ENCODE data around the gene PTPN23. TPM values are rescaled to one million over a fixed set of nuclear protein-coding genes. Genes with fewer than 3 reads are reported as not detected.
A peak's percentile ranks its signal among the peaks of the same experiment; 100 is the strongest.

PTPN23 gene
- total and polyA plus RNA-seq, 2 of the 13 experiments (the other 11 are each of a cell fraction or from before 2014, with no cell fraction given): 2.3 to 3.7 TPM

DNA sequence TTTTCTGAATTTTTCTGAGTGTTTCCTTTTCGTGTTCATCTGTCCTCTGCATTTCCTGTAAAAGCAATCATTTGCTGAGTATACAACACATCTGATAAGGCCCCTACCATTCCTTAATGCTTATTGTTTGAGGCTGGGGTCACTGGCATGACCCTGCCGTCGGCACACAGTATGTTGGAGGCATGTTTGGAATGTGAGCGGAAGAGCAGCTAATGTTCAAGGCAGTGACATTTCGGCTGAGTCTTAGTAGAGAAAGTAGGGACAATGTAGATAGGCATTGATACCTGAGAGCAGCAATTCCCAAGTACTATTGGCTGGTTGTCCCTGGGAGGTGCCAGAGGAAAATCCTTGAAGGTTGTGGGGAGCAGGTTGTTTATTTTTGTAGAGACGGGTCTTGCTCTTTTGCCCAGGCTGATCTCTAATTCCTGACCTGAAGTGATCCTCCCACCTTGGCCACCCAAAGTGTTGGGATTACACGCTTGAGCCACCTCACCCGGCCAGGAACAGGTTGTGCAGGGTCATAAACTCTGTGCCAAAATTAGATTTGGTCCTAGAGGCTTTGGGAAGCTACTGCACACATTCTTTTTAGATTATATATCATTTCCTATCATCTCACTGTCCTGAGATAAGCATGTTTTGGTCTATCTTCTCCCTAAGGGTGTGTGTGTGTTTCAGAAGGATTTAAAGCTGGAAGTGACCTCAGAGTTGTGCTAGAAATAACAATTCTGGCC, 13.5 kb downstream of the PTPN23 start (continued):
- TF ChIP-seq HDAC1 (CRISPR knock-in tag; IDR thresholded peaks at IDR 0.05) (peak; percentile 55; the same call in 1 of the 2 replicates), ZNF484 (CRISPR knock-in tag; IDR thresholded peaks at IDR 0.05; ENCODE audit: borderline replicate concordance, low read depth) (no peak), SPEN (CRISPR knock-in tag; IDR thresholded peaks at IDR 0.05; ENCODE audit: low read depth) (no peak), SOX6 (IDR thresholded peaks at IDR 0.05) (no peak), SOX6 (CRISPR knock-in tag; IDR thresholded peaks at IDR 0.05) (peak; percentile 92), FOXP4 (CRISPR knock-in tag; IDR thresholded peaks at IDR 0.05) (peak; percentile 76), ZNF614 (CRISPR knock-in tag; IDR thresholded peaks at IDR 0.05; ENCODE audit: borderline replicate concordance) (peak; percentile 81; the same call in 1 of the 2 replicates), BCL6 (CRISPR knock-in tag; IDR thresholded peaks at IDR 0.05) (peak; percentile 59; the same call in 1 of the 2 replicates), U2AF1 (optimal IDR thresholded peaks at IDR 0.05; ENCODE audit: low read depth, low read length) (no peak), ZSCAN31 (CRISPR knock-in tag; IDR thresholded peaks at IDR 0.05; ENCODE audit: low read depth) (no peak), FOXA1 (IDR thresholded peaks at IDR 0.05) (no peak), FOXA1 (CRISPR knock-in tag; IDR thresholded peaks at IDR 0.05) (peak; percentile 55; the same call in 1 of the 2 replicates)
- TF ChIP-seq, protein P1, sequence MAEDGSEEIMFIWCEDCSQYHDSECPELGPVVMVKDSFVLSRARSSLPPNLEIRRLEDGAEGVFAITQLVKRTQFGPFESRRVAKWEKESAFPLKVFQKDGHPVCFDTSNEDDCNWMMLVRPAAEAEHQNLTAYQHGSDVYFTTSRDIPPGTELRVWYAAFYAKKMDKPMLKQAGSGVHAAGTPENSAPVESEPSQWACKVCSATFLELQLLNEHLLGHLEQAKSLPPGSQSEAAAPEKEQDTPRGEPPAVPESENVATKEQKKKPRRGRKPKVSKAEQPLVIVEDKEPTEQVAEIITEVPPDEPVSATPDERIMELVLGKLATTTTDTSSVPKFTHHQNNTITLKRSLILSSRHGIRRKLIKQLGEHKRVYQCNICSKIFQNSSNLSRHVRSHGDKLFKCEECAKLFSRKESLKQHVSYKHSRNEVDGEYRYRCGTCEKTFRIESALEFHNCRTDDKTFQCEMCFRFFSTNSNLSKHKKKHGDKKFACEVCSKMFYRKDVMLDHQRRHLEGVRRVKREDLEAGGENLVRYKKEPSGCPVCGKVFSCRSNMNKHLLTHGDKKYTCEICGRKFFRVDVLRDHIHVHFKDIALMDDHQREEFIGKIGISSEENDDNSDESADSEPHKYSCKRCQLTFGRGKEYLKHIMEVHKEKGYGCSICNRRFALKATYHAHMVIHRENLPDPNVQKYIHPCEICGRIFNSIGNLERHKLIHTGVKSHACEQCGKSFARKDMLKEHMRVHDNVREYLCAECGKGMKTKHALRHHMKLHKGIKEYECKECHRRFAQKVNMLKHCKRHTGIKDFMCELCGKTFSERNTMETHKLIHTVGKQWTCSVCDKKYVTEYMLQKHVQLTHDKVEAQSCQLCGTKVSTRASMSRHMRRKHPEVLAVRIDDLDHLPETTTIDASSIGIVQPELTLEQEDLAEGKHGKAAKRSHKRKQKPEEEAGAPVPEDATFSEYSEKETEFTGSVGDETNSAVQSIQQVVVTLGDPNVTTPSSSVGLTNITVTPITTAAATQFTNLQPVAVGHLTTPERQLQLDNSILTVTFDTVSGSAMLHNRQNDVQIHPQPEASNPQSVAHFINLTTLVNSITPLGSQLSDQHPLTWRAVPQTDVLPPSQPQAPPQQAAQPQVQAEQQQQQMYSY (CRISPR knock-in tag; IDR thresholded peaks at IDR 0.05): no peak
- TF ChIP-seq, protein P2, sequence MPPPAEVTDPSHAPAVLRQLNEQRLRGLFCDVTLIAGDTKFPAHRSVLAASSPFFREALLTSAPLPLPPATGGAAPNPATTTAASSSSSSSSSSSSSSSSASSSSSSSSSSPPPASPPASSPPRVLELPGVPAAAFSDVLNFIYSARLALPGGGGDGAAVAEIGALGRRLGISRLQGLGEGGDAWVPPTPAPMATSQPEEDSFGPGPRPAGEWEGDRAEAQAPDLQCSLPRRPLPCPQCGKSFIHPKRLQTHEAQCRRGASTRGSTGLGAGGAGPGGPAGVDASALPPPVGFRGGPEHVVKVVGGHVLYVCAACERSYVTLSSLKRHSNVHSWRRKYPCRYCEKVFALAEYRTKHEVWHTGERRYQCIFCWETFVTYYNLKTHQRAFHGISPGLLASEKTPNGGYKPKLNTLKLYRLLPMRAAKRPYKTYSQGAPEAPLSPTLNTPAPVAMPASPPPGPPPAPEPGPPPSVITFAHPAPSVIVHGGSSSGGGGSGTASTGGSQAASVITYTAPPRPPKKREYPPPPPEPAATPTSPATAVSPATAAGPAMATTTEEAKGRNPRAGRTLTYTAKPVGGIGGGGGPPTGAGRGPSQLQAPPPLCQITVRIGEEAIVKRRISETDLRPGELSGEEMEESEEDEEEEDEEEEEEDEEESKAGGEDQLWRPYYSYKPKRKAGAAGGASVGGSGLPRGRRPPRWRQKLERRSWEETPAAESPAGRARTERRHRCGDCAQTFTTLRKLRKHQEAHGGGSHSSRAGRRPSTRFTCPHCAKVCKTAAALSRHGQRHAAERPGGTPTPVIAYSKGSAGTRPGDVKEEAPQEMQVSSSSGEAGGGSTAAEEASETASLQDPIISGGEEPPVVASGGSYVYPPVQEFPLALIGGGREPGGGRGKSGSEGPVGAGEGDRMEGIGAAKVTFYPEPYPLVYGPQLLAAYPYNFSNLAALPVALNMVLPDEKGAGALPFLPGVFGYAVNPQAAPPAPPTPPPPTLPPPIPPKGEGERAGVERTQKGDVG (CRISPR knock-in tag; IDR thresholded peaks at IDR 0.05; ENCODE audit: borderline replicate concordance): peak; percentile 78; the same call in 1 of the 2 replicates
- TF ChIP-seq, protein P3, sequence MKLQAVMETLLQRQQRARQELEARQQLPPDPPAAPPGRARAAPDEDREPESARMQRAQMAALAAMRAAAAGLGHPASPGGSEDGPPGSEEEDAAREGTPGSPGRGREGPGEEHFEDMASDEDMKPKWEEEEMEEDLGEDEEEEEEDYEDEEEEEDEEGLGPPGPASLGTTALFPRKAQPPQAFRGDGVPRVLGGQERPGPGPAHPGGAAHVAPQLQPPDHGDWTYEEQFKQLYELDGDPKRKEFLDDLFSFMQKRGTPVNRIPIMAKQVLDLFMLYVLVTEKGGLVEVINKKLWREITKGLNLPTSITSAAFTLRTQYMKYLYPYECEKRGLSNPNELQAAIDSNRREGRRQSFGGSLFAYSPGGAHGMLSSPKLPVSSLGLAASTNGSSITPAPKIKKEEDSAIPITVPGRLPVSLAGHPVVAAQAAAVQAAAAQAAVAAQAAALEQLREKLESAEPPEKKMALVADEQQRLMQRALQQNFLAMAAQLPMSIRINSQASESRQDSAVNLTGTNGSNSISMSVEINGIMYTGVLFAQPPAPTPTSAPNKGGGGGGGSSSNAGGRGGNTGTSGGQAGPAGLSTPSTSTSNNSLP (IDR thresholded peaks at IDR 0.05; ENCODE audit: low read depth, low read length): 0 out of 2 replicates have a peak, but pooled peaks have one; percentile 25

Data from HepG2 (cell line).